Astrocyte of the spinal cord (primary cell): ENCODE measurements around the gene MX1.

Experiments used
- DNase-seq: peaks from one replicate; pipeline ENCODE4 v3.0.0; 2011; ENCODE audit warnings: low read depth, low spot score
- H3K4me3 ChIP-seq: 2 replicates; pipeline ENCODE4 v1.5.1; 2011; ENCODE audit warnings: low read depth, mild to moderate bottlenecking, low read length, moderate library complexity
- in situ Hi-C: cut with HindIII; loops from 2 replicates; pipeline ENCODE4 v1.10.0; 2017; ENCODE audit warnings: low sequenced_read_pairs
- TF ChIP-seq, protein P1 (sequence below): IDR thresholded peaks from 2 replicates; pipeline ENCODE4 v1.5.1; 2012; ENCODE audit warnings: low read depth, mild to moderate bottlenecking, low read length, inconsistent platforms

Gene MX1

DNA sequence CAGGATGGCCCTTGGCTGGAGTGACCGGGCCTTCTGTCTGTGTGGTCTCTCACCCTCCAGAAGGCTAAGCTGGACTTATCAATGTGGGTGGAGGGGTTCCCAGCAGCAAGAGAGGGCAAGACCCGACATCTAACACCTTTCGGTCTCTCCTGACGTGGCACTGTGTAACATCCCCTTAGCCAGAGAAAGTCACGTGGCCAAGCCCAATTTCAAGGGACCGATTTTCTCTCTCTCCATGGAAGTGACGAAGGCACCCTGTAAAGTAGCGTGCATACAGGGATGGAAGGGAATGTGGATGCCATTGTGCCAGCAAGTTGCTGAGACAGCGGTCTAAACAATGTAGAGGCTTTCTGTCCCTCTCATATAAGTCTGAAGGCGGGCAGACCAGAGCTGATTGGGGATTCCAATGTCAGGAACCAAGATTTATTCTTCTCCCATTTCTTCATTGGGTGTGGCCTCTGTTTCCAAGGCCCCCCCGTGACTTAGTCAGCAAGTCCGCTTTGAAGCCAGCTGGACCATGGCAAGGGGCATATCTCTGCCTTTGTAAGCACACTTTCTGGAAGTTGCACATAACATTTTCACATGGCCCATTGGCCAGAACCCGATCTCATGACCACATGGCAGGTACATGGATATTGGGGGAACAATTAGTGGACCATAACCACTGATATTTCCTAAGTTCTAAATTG is 12.5 kb downstream of the MX1 start:
- TF ChIP-seq, protein P1, sequence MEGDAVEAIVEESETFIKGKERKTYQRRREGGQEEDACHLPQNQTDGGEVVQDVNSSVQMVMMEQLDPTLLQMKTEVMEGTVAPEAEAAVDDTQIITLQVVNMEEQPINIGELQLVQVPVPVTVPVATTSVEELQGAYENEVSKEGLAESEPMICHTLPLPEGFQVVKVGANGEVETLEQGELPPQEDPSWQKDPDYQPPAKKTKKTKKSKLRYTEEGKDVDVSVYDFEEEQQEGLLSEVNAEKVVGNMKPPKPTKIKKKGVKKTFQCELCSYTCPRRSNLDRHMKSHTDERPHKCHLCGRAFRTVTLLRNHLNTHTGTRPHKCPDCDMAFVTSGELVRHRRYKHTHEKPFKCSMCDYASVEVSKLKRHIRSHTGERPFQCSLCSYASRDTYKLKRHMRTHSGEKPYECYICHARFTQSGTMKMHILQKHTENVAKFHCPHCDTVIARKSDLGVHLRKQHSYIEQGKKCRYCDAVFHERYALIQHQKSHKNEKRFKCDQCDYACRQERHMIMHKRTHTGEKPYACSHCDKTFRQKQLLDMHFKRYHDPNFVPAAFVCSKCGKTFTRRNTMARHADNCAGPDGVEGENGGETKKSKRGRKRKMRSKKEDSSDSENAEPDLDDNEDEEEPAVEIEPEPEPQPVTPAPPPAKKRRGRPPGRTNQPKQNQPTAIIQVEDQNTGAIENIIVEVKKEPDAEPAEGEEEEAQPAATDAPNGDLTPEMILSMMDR: no peak
- in situ Hi-C loops: no loop called here
- H3K4me3 ChIP-seq: no peak overlapping the region
- DNase-seq: no peak

DNA sequence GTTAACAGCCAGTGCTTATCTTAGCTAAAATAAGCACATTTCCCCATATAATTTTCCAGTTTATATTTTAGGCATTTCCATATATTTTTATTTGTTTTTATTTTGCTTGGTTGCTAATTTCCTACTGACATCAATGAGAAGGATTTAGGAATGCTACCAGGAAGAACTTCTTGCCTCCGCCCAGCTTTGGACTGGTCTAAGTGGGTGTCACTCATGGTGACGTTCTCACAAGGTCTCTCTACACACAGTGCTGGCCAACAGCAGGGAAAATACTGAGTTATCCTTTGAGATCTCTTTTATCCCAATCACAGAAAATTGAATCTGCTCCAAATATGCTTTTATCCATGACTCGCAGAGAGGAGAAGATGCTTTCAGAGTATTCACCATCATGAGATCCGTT is 13.2 kb downstream of the MX1 start:
- TF ChIP-seq, protein P1: no peak
- in situ Hi-C loops: no loop called here

DNA sequence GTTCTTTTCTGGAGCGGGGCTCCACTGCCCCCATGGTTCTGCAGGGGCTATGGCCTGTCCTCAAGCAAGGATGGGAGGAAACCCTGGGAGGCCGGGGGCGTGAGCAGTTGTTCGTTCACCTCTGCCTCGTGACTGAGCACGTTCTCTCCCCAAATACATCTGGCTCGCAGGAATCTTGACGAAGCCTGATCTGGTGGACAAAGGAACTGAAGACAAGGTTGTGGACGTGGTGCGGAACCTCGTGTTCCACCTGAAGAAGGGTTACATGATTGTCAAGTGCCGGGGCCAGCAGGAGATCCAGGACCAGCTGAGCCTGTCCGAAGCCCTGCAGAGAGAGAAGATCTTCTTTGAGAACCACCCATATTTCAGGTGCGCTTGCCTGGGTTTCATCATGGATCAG is 15.5 kb downstream of the MX1 start:
- in situ Hi-C loops: no loop called here
- no peak overlapping the region for H3K4me3 ChIP-seq
- TF ChIP-seq, protein P1: no peak
- DNase-seq: no peak

More for the DNA sequence above, 13.2 kb downstream of the MX1 start:
- no peak for DNase-seq
- H3K4me3 ChIP-seq: no peak overlapping the region

DNA sequence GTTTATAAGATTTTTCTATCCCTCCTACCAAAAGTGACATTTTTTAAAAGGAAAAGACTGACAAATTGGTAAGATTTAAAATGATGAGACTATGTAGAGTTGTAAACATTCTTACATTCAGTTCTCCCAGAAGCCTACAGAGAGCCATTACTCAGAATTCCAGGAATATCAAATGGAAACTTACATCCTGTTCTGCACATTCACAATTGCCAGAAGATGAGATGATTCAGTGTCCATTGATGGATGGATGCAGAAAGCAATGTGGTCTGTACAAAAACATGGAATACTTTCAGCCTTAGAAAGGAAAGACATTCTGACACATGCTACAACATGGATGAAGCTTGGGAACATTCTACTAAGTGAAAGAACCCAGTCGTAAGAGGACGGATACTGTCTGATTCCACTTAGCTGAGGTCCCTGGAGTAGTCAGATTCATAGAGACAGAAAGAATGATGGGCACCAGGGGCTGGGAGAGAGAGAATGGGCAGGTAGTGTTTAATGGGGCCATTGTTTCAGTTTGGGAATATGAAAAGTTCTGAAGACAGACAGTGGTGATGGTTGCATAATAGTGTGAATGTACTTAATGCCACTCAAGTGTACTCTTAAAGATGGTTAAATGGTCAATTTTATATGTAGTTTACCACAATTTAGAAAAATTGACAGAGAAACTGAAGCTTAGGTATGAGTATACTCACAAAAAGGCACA is 16.6 kb downstream of the MX1 start:
- H3K4me3 ChIP-seq: no peak overlapping the region
- in situ Hi-C loops: no loop called here
- TF ChIP-seq, protein P1: no peak
- DNase-seq: no peak

DNA sequence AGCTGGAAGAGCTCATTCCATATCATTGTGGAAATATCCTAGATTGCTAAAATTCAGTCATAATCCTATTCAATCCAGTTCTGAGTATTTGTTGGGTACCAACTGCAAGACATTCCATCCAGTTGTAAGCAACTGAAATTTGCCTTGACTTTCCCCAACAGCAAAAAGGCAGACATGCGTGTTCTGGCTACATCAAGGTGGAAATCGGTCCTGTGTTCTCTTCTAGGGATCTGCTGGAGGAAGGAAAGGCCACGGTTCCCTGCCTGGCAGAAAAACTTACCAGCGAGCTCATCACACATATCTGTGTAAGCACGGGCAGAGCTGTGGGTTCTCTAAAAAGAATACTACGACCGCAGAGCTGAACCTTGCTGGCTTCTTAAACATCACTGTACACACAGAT is 17.5 kb downstream of the MX1 start:
- TF ChIP-seq, protein P1: no peak
- DNase-seq: no peak
- in situ Hi-C loops: no loop called here
- H3K4me3 ChIP-seq: no peak overlapping the region

DNA sequence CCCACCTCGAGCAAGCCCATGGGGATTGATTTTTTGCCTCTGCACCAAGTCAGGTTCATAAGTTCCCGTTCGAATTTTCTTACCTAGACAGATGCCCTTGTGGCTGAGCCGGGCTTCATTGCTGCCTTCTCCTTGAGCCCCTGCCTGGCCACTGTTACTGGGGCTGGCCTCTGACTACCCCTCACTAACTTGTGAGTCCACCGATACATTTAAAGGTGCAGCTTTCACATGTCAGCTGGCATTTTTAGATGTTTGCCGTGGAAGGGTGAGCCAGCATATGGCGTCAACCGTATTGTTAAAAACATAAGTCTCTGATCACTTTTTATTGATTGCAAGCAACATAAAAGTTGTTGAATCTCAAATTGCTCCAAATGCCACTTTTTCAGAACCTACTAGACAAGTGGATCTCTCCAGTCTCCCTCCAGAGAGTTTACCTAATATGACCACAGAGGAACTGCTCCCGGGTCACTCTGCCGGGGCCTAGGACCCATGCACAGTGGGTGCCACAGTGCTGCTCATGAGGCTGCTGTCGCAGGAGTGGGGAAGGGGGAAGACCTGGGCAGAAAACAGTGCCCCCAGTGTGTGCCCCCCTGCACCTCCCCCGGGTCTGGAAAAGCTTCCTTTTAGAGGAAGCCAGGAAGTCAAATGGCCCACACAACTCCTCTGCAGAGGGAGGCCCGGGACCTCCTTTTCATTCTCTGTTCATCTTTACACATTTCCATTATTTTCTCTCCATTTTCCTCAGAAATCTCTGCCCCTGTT is 18.8 kb downstream of the MX1 start:
- H3K4me3 ChIP-seq: no peak overlapping the region
- in situ Hi-C loops: no loop called here
- TF ChIP-seq, protein P1: no peak
- DNase-seq: no peak
